ENCODE data around the gene ACADS.

- TF ChIP-seq CTCF (IDR thresholded peaks at IDR 0.05) (no peak), POLR2A (IDR thresholded peaks at IDR 0.05) (no peak)
Measured at GRCh38 chr12:120761519-120761934, 35.9 kb downstream of the ACADS start.
